ENCODE results near the gene C20orf204.

- TF ChIP-seq CHD2 (IDR thresholded peaks at IDR 0.05; ENCODE audit: low read depth, low read length) (no peak), DEAF1 (CRISPR knock-in tag; IDR thresholded peaks at IDR 0.05) (no peak), PHF8 (IDR thresholded peaks at IDR 0.05; ENCODE audit: borderline replicate concordance, low read length) (no peak)
Observed at GRCh38 chr20:64073476-64074183, 37.6 kb downstream of the C20orf204 start.
